ENCODE measurements around the gene AMPH. TPM values are rescaled to one million over a fixed set of nuclear protein-coding genes. Genes with fewer than 3 reads are reported as not detected.

AMPH gene
- total and polyA plus RNA-seq, 2 of the 4 experiments (the other 2 are of a cell fraction), result 3.9 to 4.8 TPM

DNA sequence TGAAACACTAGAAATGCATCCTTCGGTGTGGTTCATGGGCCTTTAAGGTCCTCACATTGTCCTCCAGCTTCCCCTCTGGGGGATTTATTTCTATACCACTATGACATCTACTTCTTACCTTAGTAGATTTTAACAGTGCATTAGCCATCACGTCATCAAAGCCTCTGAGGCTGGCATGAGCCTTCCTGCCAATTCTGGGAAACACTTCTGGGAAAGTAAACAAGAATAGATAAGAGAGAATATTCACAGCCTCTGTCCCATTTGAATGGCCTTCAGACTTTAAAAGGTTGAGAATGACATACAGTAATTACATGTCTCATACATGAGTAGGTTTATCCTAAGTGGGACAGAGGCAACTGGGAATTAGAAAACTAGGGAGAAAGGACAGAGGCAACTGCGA, 89.7 kb downstream of the AMPH start:
- Histone ChIP-seq H4K8ac (ENCODE audit: low read depth in 2 of 2, low read length in 2 of 2) (no peak overlapping the region), H3K23ac (ENCODE audit: low read depth, low read length) (no peak overlapping the region), H2BK120ac (ENCODE audit: low read depth, low read length) (no peak overlapping the region), H2AK5ac (ENCODE audit: low read depth, low read length) (no peak overlapping the region), H3K4me3 (ENCODE audit: insufficient read depth, low read depth, low read length) (no peak overlapping the region), H3K9me3 (ENCODE audit: control insufficient read depth, insufficient read depth, low read length) (no peaks in the 10 kb centered on the region), H3K27me3 (ENCODE audit: control insufficient read depth, insufficient read depth, low read length) (no peaks in the 10 kb centered on the region), H3K18ac (ENCODE audit: low read depth, low read length) (no peak overlapping the region), H3K27ac (ENCODE audit: insufficient read depth, low read length) (no peak overlapping the region), H3K4me2 (ENCODE audit: low read depth, low read length) (no peak overlapping the region), H2AK9ac (replicated peaks; ENCODE audit: low read depth, low read length, poor library complexity) (no peak overlapping the region), H3K56ac (ENCODE audit: extremely low read depth, insufficient read depth, low read length) (no peak overlapping the region), H4K91ac (ENCODE audit: insufficient read depth, low read depth, low read length) (no peak overlapping the region), H2BK15ac (ENCODE audit: low read depth, low read length) (no peak overlapping the region), H2BK5ac (ENCODE audit: low read depth, low read length, poor library complexity, severe bottlenecking) (no peak overlapping the region), H2BK20ac (ENCODE audit: low read depth, low read length) (no peak overlapping the region), H2AFZ (replicated peaks; ENCODE audit: low read length, poor library complexity) (no peak overlapping the region), H3K9ac (ENCODE audit: low read depth, low read length) (no peak overlapping the region), H3K36me3 (ENCODE audit: control insufficient read depth, insufficient read depth, low read length) (no peaks in the 10 kb centered on the region), H3K4ac (ENCODE audit: low read depth, low read length) (no peak overlapping the region), H4K20me1 (ENCODE audit: insufficient read depth, low read length) (no peaks in the 10 kb centered on the region), H3K14ac (replicated peaks; ENCODE audit: low read depth, low read length) (no peak overlapping the region), H3K79me1 (ENCODE audit: low read depth in 1 of 2, low read length in 2 of 2) (no peaks in the 10 kb centered on the region), H4K5ac (ENCODE audit: low read depth, low read length) (no peak overlapping the region), H3K9me1 (ENCODE audit: insufficient read depth, low read length) (no peaks in the 10 kb centered on the region), H3K4me1 (ENCODE audit: control insufficient read depth, insufficient read depth, low read length) (no peaks in the 10 kb centered on the region; the same call in 1 of the 2 replicates)
- DNase-seq, result no peak
- ChIA-PET CTCF (no interaction called here), POLR2A (ENCODE audit: unreplicated experiment) (no interaction called here)
- no CpG with 5 or more reads among the region's 3 CpGs for WGBS, 2 experiments (ENCODE audit: extremely low coverage in 2 of 2, insufficient read length in 1 of 2)
- in situ Hi-C loops (cut with MboI; ENCODE audit: low sequenced_read_pairs) (no loop called here), intact Hi-C loops (cut with micrococcal nuclease) (no loop called here), dilution Hi-C loops (cut with HindIII; ENCODE audit: low sequenced_read_pairs, unreplicated experiment) (no loop called here)
- no peak for ATAC-seq (ENCODE audit: low read depth)
- TF ChIP-seq SMC3 (IDR thresholded peaks at IDR 0.05; ENCODE audit: low read depth, low read length), result no peak
- no peak for TF ChIP-seq RCOR1 (IDR thresholded peaks at IDR 0.05; ENCODE audit: insufficient replicate concordance, low read length)
- no peak for TF ChIP-seq CTCF (conservative IDR thresholded peaks at IDR 0.05; ENCODE audit: low read depth, low read length)
- TF ChIP-seq NFE2L2 (IDR thresholded peaks at IDR 0.05; ENCODE audit: low read depth, low read length), result no peak
- no peak for TF ChIP-seq CHD1 (IDR thresholded peaks at IDR 0.05; ENCODE audit: low read depth, low read length)
- no peak for TF ChIP-seq CEBPB (IDR thresholded peaks at IDR 0.05; ENCODE audit: low read depth, low read length)
- no peak for TF ChIP-seq POLR2A (IDR thresholded peaks at IDR 0.05; ENCODE audit: low read depth, low read length)
- TF ChIP-seq RAD21 (IDR thresholded peaks at IDR 0.05; ENCODE audit: low read length), result no peak
- no peak for TF ChIP-seq MAFK (IDR thresholded peaks at IDR 0.05; ENCODE audit: low read depth, low read length)
- no peak for TF ChIP-seq RFX5 (IDR thresholded peaks at IDR 0.05; ENCODE audit: low read depth, low read length)
- no peak for TF ChIP-seq MAZ (IDR thresholded peaks at IDR 0.05; ENCODE audit: borderline replicate concordance, low read depth, low read length)
- no peak for TF ChIP-seq ELK1 (IDR thresholded peaks at IDR 0.05; ENCODE audit: borderline replicate concordance, low read depth, low read length)
- BruUV-seq (replicated peaks), result no TSS peak
